LNCaP clone FGC (cell line): ENCODE data around the gene TSC22D1.

ENCODE experiments used
- DNase-seq: peaks from one replicate; pipeline ENCODE4 v3.0.0-alpha.2; 2011; ENCODE audit warnings: low read depth
- H3K4me3 ChIP-seq: 2 replicates; pipeline ENCODE4 v1.5.1; 2011; ENCODE audit warnings: mild to moderate bottlenecking, low read depth, low read length, control low read depth
- TF ChIP-seq, protein P1 (sequence below): IDR thresholded peaks from 2 replicates; pipeline ENCODE4 v1.5.1; 2012; ENCODE audit warnings: mild to moderate bottlenecking; ENCODE audit not compliant: control insufficient read depth, insufficient read depth; ENCODE audit errors: extremely low read depth

The TSC22D1 gene

DNA sequence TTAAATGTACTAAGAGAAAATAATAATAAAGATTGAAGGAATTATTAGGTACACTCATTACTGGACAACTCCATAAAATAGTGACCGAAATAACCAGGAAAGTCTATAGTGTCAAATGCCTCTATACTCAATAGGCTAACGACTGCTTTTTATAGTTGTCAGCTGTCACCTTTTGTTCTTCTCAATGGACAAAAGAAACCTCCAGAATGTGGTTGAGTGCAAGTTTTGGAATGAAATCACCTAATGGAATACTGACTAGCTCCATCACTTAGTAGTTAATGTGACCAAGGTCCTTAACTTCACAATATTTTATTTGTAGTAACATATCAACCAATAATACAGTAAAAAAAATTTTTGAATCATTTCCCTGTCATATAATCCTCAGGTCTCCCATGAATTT lies 18.1 kb downstream of the TSC22D1 start:
- TF ChIP-seq, protein P1, sequence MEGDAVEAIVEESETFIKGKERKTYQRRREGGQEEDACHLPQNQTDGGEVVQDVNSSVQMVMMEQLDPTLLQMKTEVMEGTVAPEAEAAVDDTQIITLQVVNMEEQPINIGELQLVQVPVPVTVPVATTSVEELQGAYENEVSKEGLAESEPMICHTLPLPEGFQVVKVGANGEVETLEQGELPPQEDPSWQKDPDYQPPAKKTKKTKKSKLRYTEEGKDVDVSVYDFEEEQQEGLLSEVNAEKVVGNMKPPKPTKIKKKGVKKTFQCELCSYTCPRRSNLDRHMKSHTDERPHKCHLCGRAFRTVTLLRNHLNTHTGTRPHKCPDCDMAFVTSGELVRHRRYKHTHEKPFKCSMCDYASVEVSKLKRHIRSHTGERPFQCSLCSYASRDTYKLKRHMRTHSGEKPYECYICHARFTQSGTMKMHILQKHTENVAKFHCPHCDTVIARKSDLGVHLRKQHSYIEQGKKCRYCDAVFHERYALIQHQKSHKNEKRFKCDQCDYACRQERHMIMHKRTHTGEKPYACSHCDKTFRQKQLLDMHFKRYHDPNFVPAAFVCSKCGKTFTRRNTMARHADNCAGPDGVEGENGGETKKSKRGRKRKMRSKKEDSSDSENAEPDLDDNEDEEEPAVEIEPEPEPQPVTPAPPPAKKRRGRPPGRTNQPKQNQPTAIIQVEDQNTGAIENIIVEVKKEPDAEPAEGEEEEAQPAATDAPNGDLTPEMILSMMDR, result no peak
- DNase-seq, result no peak
- H3K4me3 ChIP-seq, result no peak overlapping the region

- DNase-seq, result no peak
- TF ChIP-seq, protein P1, result no peak
- H3K4me3 ChIP-seq, result no peak overlapping the region
These were observed 20.9 kb downstream of the TSC22D1 start for GRCh38 chr13:44555207-44555606.

GRCh38 chr13:44549476-44549875 lies 26.7 kb downstream of the TSC22D1 start:
- no peak overlapping the region for H3K4me3 ChIP-seq
- TF ChIP-seq, protein P1, result no peak
- DNase-seq, result no peak

DNA sequence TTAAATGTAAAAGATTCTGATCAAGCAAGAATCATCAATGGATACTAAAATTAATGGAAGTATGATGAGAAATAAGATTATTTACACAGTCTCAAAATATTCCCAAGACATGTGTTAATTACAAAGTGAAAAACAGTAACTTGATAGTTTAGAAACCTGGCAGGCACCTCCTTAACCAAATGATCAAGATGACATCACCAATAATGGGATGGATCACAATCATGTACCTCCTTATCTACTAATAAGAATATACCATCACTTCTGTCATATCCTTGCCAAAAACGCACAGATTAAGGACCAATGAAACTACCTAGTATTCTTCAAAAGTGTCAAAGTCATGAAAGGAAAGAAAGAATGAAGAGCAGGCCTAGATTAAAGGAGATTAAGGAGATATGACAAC lies 30.0 kb downstream of the TSC22D1 start:
- no peak for DNase-seq
- TF ChIP-seq, protein P1, result no peak
- no peak overlapping the region for H3K4me3 ChIP-seq

GRCh38 chr13:44543369-44543768 lies 32.8 kb downstream of the TSC22D1 start:
- H3K4me3 ChIP-seq, result no peak overlapping the region
- DNase-seq, result no peak
- TF ChIP-seq, protein P1, result no peak

- no peak for DNase-seq
- no peak overlapping the region for H3K4me3 ChIP-seq
- TF ChIP-seq, protein P1, result no peak
These were observed 33.8 kb downstream of the TSC22D1 start for GRCh38 chr13:44542361-44542760.

DNA sequence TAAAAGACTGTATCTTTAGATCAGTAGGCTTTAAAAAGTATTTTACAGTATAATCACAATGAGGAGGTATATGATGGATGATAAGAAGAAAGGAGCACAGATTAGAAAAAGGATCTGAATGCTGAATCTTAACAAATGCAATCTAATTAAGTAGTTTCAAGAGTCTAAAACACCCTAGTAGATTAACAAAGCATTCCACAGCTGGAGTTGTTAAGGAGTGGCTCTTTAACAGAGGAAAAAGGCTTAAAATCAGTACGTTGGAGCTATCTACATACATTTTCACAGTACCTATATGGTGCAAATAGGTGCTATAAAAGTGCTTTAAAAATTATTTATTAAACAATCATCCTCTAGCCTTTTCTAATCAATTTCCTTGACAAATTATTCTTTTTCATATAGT lies 34.5 kb downstream of the TSC22D1 start:
- no peak overlapping the region for H3K4me3 ChIP-seq
- TF ChIP-seq, protein P1, result no peak
- DNase-seq, result no peak
